GM18909 (cell line): ENCODE measurements around the gene DISP3.

Experiments
- ATAC-seq: cut with Tn5 transposase; IDR thresholded peaks from one replicate; pipeline ENCODE4 v1.9.1; 2021; ENCODE audit warnings: mild to moderate bottlenecking; ENCODE audit not compliant: unreplicated experiment, poor library complexity

DISP3 gene

GRCh38 chr1:11538886-11539285, 59.9 kb downstream of the DISP3 start:
- ATAC-seq, result no peak

GRCh38 chr1:11539850-11540772, 61.2 kb downstream of the DISP3 start:
- ATAC-seq, result no peak

GRCh38 chr1:11540773-11541160, 61.8 kb downstream of the DISP3 start:
- no peak for ATAC-seq

- no peak for ATAC-seq
These were observed 62.3 kb downstream of the DISP3 start for GRCh38 chr1:11541236-11541635.

- ATAC-seq, result no peak
These were observed 63.0 kb downstream of the DISP3 start for GRCh38 chr1:11541956-11542355.

- ATAC-seq, result no peak
These were observed 64.4 kb downstream of the DISP3 start for GRCh38 chr1:11543392-11543791.

GRCh38 chr1:11543796-11544195, 64.8 kb downstream of the DISP3 start:
- no peak for ATAC-seq

- ATAC-seq, result no peak
These were observed 67.5 kb downstream of the DISP3 start for GRCh38 chr1:11546456-11546855.

- ATAC-seq, result no peak
These were observed 71.8 kb downstream of the DISP3 start for GRCh38 chr1:11550664-11551283.

GRCh38 chr1:11558276-11558675, 79.3 kb downstream of the DISP3 start:
- ATAC-seq, result no peak

GRCh38 chr1:11558871-11559590, 80.1 kb downstream of the DISP3 start:
- no peak for ATAC-seq

GRCh38 chr1:11559591-11559970, 80.6 kb downstream of the DISP3 start:
- ATAC-seq, result no peak

- ATAC-seq, result no peak
These were observed 81.1 kb downstream of the DISP3 start for GRCh38 chr1:11560061-11560460.

- ATAC-seq, result no peak
These were observed 82.8 kb downstream of the DISP3 start for GRCh38 chr1:11561740-11562139.

GRCh38 chr1:11562664-11563063, 83.7 kb downstream of the DISP3 start:
- ATAC-seq, result no peak

GRCh38 chr1:11563560-11564069, 84.7 kb downstream of the DISP3 start:
- no peak for ATAC-seq

- ATAC-seq, result no peak
These were observed 85.3 kb downstream of the DISP3 start for GRCh38 chr1:11564237-11564636.

GRCh38 chr1:11566042-11566850, 87.3 kb downstream of the DISP3 start:
- ATAC-seq, result no peak

GRCh38 chr1:11567244-11568065, 88.5 kb downstream of the DISP3 start:
- no peak for ATAC-seq
